ENCODE data around the gene IGF1R.

- TF ChIP-seq CTCF (IDR thresholded peaks at IDR 0.05) (no peak), POLR2A (IDR thresholded peaks at IDR 0.05) (no peak), POLR2AphosphoS5 (IDR thresholded peaks at IDR 0.05) (no peak)
These were observed 287.4 kb downstream of the IGF1R start for GRCh38 chr15:98935736-98936135.

Data from transverse colon (tissue), 4 donors.